HG03103 (cell line): ENCODE results near the gene RBM6.
A peak's percentile ranks its signal among the peaks of the same experiment; 100 is the strongest.
"Not testable (repeated sequence)": the region's sequence is repeated elsewhere in the genome, so short reads cannot be mapped to it uniquely, and the experiment has no call there.

Experiments used
- ATAC-seq: cut with Tn5 transposase; IDR thresholded peaks from one replicate; pipeline ENCODE4 v1.9.1; 2021; ENCODE audit warnings: low read depth; ENCODE audit not compliant: unreplicated experiment

RBM6 gene, protein sequence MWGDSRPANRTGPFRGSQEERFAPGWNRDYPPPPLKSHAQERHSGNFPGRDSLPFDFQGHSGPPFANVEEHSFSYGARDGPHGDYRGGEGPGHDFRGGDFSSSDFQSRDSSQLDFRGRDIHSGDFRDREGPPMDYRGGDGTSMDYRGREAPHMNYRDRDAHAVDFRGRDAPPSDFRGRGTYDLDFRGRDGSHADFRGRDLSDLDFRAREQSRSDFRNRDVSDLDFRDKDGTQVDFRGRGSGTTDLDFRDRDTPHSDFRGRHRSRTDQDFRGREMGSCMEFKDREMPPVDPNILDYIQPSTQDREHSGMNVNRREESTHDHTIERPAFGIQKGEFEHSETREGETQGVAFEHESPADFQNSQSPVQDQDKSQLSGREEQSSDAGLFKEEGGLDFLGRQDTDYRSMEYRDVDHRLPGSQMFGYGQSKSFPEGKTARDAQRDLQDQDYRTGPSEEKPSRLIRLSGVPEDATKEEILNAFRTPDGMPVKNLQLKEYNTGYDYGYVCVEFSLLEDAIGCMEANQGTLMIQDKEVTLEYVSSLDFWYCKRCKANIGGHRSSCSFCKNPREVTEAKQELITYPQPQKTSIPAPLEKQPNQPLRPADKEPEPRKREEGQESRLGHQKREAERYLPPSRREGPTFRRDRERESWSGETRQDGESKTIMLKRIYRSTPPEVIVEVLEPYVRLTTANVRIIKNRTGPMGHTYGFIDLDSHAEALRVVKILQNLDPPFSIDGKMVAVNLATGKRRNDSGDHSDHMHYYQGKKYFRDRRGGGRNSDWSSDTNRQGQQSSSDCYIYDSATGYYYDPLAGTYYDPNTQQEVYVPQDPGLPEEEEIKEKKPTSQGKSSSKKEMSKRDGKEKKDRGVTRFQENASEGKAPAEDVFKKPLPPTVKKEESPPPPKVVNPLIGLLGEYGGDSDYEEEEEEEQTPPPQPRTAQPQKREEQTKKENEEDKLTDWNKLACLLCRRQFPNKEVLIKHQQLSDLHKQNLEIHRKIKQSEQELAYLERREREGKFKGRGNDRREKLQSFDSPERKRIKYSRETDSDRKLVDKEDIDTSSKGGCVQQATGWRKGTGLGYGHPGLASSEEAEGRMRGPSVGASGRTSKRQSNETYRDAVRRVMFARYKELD

DNA sequence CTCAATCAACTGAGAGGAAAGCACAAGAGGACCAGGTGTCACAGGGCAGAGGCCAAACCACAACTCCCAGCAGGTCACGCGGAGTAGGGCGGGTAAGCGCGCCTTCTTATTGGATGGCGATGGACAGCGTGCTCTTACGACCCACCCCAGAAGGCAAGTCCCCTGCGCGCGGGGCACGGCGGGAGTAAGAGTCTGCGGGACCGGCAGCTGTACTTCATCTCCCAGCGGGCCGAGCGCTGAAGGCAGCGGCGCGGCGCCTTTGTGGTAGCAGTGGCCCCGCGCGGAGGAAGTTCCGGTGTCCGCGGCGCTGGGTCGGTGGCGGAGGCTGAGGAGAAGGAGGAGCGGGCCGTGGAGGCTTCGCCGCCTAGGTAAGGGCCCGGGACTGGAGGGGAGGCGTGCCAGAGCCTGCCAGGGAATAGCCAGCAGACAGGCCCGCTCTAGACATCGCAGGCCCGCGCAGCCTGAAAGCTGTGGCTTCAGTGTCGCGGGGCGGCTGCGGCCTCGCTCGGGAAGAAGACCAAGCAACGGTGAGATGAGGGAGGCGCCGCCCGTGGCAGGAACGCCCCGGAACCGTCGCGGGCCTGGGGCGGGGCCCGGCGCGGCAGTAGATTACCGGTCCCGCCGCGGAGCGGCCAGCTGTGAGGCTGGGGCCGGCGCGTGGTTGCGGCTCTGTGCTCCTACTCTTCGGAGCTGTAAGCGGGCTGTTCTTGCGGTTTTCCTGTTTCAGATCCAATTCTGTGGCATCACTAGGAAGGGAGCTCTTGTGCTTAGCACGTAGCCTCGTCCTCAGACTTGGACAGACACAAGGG, at the start of gene RBM6:
RBM6 (plus strand) TSS at position 293 of the 809 bp plus-strand sequence. CDS start 22,492 bp downstream, outside the sequence.
- peak; percentile 85 for ATAC-seq

DNA sequence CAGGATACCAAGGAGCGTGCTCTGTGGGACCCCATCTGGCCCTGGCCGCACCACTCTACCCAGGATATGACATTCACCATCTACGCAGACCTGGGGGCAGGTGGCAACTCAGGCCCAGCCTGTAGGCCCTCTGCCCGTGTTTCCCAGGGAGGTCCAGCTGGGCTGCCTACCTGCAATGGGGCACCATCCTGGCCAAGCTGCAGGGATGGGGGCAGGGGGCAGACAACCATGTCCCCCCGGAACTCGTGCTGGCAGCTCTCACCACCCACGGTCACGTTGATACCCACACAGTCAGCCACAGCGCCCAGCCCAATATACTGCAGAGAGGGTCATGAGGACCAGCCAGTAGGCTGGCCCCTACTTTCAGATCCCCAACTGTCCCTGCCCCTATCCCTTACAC, 44.2 kb upstream of the RBM6 start:
- no peak for ATAC-seq

DNA sequence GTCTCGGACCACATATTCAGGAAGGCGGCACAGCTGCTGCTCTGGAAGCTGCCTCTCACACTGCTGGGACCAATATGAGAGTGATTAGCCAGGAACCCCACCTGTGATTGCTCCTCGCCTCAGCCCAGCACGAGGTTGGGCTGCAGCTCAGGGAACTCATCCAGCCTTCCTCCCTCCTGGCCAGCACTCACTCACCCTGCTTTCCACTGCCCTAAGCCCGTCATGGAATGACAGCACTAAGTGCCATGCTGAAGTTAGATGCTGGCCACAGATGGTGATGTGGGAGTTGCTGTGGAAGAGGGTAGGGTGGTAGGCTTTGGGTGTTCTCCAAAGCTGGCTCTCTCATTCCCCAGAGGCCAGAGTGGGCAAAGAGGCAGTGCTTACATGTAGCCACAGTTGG, 43.6 kb upstream of the RBM6 start:
- ATAC-seq, result no peak

DNA sequence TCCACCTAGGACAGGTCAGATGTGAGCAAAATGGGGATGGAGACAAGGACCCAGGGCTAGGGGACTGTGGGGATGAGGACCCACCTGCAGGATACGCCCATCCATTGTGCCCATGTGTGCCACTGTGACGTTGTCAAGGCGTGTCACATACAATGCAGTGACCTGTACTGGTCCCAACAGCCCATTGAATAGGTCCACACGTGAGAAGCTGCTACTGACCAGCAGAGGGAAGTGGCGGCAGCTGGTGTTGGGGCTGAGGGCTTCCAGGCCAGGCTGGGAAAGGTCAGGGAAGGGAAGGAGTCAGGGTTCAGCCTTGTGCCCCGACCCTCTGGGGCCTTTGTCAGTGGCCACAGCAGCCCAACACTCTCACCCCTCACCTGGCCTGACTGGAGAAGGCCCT, 41.0 kb upstream of the RBM6 start:
- ATAC-seq, result no peak

DNA sequence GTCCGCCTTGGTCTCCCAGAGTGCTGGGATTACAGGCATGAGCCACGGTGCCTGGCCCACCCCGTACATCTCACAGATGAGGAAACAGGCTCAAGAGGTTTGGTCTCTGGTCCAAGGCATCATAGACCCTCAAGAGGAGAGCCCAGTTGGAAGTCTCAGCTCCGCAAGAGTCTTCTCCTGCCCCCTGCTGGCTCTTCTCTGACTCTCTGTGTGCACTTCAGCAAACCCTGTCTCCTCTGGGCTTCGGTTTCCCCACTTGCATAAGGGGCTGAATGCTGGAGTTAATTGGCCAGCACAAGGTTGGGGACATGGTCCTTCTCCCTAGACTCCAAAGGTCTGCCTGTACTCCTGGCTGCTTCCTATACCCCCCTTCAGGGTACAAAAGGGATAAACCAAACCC, 40.1 kb upstream of the RBM6 start:
- no peak for ATAC-seq

DNA sequence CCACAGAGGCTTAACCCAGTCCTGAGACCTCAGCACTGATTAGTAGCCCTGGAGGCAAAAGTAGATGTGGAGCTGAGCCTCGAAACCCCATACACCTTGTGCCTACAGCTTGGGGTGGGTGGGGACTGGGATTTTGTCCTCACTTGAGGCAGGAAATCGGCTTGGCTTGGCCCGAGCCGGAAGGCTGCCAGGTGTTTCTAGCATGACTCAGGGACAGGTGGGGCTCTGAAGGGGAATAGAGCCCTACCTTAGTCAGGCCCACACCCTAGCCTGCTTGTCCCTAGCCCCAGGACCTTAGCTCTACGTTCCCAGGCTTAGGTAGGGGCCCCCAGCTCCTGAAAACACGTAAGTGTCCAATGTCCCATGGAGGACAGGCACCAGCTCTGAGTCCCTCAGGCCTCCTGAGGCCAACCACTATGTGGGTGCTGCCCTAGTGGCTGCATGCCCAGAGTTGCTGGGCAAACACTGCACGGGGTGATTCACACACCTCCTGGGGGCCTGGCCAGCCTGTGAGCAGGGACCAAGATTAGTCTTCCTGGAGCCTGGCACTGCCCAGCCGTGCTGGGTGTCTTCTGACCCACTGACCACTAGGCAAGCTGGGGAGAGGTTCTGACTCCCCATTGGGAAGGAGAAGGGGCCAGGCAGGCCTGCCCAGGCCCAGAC, 39.3 kb upstream of the RBM6 start:
- no peak for ATAC-seq

DNA sequence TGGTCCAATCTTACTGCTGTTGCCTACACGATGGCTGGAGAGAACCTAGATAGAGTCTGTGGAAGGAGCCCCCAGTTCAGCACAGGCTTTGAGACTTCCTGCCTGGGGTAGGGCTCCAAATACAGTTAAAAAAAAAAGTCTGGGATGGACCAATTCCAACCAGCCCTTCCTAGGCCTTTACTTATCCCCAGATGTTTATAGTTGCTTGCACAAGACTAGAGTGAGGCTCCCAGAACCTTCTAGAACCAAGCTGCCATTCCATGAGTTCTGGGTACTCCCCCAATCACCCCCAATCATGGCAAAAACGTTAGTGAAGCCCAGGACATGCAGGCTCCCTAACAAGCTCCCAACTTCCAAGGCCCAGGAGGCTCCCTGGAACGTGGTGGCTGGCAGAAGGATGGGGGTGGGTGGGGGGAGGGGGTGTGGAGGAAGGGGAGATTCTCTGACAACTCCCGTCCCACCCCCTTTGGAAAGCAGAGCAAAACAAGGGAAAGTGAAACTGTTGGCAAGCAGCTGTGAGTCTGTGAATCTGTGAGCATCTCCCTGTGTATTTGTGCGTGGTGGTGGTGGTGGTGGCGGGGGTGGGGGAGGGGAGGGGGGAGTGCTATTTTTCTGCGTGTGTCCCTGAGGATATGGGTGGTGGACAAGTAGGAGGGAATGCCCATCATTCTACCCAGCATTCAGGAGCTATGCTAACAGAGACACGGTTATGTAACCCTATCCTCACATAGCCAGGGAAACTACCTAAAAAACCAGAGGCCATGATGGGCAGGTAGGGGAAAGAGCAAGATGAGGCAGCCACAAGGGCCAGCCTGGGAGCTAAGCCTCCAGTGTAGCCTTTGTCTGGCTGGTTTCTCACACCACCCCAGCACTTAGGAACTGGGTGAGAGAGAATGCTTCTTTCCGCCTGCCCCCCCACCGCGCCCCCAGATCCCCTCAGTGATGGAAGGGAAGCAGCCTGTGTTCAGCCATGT, 38.3 kb upstream of the RBM6 start:
- ATAC-seq, result no peak

DNA sequence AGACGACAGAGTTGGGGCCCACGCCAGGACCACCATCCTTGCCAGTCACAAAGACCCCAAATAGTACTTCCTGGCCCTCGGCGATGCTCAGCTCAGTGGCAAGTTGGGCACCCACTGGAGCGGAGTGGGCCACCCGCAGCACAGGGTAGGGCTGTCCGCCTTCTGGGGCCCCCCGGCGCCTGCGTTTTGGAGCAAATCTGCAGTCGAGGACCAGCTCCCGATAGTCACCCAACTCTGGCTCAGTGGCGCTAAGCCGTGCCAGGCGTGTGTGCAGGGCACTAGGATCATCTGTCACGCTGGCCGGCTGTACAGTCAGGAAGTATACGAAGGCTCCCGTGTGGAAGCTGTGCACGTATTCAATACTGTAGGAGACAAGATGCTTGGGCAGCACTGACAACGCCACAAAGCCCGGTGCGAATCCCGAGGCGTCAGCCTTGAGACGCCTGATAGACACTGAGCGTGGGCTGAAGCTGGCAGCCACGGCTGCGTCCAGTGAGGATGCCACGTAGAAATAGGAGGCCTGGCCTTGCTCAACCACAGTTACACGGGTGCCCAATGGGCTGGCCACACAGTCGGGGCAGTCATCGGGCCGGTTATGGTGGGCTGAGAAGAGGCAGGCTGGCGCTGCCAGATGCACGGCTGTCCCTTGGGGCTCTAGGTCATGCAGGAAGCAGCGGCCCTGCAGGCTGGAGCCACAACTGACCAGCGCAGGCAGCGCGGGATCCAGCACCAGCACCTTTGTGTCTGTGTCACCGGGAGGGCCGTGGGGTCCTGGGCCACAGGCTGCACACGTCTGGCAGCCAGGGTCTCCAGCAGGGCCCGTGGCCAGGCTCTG, 37.2 kb upstream of the RBM6 start:
- no peak for ATAC-seq

DNA sequence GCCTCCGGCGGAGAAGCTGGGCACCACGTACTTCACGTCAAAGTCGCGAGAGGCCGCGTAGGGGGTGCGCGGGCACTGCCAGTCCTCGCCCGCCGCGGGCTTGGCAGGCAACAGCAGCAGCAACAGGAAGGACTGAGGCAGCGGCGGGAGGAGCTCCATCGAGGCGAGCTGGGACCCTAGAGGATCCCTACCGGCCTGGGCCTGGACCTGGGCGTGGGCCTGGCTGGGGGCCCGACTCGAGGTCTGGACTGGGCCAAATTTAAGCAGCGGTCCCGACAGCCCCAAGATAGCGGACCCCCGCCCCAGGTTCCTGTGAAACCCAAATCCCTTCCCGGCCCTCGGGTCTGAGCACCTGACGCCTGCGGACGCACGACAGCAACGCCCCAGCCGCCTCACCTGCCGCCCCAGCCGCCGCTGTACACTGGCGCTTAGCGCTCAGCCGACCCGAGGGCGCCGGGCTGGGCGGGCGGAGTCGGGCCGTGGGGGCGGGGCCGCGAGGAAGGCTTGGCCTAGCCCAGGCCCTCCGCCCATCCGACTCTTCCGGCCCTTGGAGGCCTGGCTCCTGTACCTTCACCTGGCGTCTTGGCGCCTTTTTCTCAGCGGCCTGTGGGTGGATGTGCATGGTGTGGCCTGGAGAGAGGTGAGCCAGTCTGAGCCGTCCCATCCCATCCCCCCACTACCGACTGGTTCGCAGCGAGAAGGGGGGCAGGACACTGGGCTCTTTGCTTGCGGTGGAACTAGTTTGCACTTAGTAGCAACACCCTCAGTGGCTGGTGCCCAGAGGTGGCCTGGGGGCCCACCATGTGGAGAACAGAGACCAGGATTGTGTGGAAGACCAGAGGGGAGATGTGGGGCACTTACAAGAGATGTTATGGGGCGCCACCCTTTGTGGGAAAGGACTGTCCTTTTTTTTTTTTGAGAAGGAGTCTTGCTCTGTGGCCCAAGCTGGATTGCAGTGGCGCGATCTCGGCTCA, 36.2 kb upstream of the RBM6 start, which contains the start of gene MST1R:
MST1R (minus strand) TSS at position 423 of the 974 bp plus-strand sequence; CDS start at position 159, 264 bp downstream.
- no peak for ATAC-seq

DNA sequence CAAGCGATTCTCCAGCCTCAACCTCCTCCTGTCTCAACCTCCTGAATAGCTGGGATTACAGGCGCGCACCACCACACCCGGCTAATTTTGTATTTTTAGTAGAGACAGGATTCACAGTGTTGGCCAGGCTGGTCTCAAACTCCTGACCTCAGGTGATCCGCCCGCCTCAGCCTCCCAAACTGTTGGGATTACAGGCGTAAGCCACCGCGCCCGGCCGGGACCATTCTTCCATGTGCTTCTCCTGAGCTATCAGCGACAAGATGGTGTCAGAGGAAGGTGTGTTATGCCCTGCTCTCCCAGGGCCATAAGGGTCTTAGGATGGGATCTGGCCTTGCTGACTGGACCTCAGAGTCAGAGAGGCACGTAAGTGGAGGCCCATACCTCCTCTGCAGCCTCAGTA, 35.5 kb upstream of the RBM6 start:
- not testable (repeated sequence) for ATAC-seq

DNA sequence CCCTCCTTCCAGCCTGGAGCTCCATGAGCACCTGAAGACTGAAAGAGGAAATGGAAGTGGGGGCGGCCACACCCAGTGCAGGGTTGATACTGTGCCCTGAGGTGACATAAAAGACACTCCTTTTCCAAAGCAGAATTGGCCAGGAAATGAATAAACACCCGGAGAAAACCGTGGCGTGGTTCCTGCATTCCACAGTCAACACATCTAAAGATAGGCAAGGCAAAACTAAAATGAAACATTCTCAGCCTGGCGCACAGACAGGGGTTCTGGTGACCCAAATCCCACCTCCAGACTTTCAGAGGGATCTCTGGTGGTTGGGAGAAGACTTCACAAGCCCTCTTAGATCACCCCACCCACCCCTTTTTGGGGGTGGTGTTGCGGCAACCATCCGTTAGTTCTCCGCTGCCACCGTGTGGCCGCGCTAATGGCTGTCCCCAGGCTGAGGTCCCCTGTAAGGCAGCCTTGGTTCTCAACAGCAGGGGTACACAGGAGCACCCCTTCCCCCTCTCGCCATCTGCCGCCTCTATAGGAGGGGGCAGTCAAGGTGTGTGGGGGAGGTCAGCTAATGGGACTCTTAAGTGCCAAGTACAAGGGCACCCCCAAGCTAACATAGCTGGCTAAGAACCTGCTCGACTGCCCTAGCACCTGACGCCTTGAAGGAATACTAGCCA, 33.7 kb upstream of the RBM6 start:
- ATAC-seq, result no peak

DNA sequence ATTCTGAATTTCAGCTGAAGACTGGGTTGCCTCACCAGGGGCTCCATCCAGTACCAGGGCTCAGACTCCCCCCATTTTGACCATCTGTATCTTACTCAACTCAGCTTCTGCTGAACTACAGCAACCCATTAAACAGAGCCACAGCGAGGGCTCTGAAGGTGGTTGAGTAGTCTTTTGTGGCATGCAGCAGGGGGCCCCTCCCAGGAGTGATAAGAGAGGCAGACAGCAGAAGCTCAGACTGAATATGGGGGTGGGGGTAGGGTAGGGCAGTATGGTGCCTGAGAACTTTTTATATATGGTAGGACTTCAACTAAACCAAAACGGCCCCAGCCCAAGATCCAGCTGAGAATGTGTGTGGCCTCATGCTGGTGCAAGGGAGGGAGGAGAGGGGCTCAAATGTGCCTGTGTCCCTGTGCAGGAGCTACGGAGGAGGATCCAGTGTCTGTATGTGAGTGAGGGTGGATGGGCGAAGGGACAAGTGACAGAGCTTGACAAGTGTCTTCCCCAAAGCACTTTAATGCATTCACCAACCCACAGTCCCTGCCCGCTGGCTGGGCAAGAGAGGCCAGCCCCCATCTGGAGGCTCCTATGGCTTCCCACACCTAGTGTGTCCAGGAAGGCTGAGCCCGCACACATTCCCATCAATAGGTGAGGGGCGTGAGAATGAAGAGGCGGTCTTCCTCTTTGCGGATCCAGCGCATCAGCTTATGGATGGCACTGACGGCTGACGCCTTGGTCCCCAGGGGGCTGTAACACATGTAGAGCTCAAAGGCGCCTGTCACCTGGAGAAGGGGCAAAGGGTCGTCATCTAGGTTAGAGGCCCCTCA, 31.4 kb upstream of the RBM6 start:
- ATAC-seq, result no peak

DNA sequence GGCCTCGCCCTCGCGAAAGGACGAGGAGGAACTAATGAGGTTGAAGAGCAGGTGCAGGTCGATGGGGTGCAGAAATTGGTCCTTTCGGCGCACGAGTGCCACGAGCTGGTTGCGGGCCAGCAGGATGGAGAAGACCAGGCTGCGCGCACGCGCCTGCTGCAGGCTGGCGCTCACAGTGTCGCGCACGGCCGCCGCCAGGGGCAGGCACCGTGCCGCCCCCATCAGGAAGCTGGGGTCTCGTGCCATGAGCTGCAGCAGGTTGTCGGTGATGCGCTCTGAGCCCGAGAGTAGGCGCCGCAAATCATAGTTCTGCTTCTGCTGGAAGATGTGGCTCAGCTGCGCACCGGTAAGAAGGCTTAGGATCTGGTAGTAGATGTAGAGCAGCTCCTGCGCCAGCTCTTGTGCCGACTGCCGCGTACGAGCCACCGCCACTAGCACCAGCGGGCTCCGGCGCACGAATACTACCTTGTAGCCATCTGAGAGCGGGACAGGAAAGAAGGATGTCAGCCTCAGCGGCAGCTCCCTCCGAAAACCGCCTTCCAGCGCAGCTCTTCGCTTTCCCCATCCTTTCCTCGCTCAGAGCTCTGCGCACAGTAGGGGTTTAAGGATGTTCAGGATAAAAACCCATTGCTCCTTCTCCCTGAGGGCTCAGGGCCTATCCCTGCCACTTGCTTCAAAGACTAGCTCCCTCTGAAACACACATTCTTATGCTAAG, 29.4 kb upstream of the RBM6 start:
- no peak for ATAC-seq

DNA sequence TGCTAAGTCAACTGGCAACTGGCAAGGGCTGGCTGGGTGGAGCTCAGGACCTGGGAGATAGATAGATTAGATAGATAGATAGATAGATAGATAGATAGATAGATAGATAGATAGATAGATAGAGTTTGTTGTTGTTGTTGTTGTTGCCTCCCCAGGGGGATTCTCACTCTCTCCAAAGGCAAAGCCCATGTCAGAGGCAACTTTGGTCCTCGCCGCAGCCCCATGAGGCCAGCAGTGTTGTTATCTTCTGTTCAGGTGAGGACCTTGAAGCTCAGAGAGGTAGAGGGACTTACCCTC, 28.9 kb upstream of the RBM6 start:
- no peak for ATAC-seq

DNA sequence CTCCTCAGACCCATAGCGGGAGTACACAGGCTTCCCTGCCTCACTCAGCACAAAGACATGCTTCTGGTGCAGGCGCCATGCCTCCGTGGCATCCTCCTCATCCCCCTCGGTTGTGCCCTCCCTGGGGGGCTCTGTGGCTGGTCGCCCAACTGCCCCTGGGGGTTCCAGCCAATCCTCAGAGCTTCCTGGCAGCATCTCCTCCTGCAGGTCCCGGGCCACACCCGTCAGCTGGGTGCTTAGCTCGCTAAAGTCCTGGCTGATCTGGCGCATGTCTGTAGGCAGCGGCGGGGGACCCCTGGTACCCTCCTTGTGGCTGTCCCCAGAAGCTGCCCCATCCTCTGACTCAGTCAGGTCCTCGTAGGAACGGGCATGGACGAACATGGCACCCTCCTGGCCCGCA, 28.3 kb upstream of the RBM6 start:
- ATAC-seq, result no peak
